CD14-positive monocyte (primary cell): Measurements from ENCODE around the gene HSD17B8. TPM values are rescaled to one million over a fixed set of nuclear protein-coding genes. Genes with fewer than 3 reads are reported as not detected.

Experiments
- DNase-seq, 3 donors: peaks; one replicate each; pipeline ENCODE4 v3.0.0-alpha.2; 2011 to 2022
- H2AFZ ChIP-seq: 2 replicates; pipeline ENCODE4 v1.6.0; 2012; ENCODE audit warnings: mild to moderate bottlenecking, low read depth, low read length, inconsistent platforms; ENCODE audit not compliant: insufficient read depth, poor library complexity, severe bottlenecking
- H3K27ac ChIP-seq, 2 donors: 1 replicate in 1 of 2; 2 replicates in 1 of 2; pipeline ENCODE4 v1.5.1; 2012 to 2013; ENCODE audit warnings: low read length in 2 of 2, control low read depth in 1 of 2, inconsistent platforms in 1 of 2, low read depth in 1 of 2, mild to moderate bottlenecking in 1 of 2
- H3K27me3 ChIP-seq, 2 donors: one replicate each; pipeline versions ENCODE4 v1.6.0 to v1.6.1; 2011 to 2013; ENCODE audit warnings: low read length in 2 of 2; ENCODE audit not compliant: control insufficient read depth in 2 of 2, insufficient read depth in 2 of 2
- H3K36me3 ChIP-seq, 2 donors: replicated peaks in 1 of 2; 1 replicate in 1 of 2; 2 replicates in 1 of 2; pipeline versions ENCODE4 v1.5.1 to v1.6.1; 2012 to 2013; ENCODE audit warnings: low read length in 2 of 2, control low read depth in 1 of 2, inconsistent platforms in 1 of 2, mild to moderate bottlenecking in 1 of 2; ENCODE audit not compliant: insufficient read depth in 2 of 2, control insufficient read depth in 1 of 2
- H3K4me1 ChIP-seq, 2 donors: 1 replicate in 1 of 2; 2 replicates in 1 of 2; pipeline versions ENCODE4 v1.5.1 to v1.6.1; 2012 to 2013; ENCODE audit warnings: low read length in 2 of 2, control low read depth in 1 of 2, inconsistent platforms in 1 of 2, mild to moderate bottlenecking in 1 of 2, moderate library complexity in 1 of 2; ENCODE audit not compliant: insufficient read depth in 2 of 2, control insufficient read depth in 1 of 2
- H3K4me2 ChIP-seq: replicated peaks from 2 replicates; pipeline ENCODE3; 2012; ENCODE audit warnings: low read length, moderate library complexity, mild to moderate bottlenecking; ENCODE audit not compliant: poor library complexity, severe bottlenecking; ENCODE audit errors: extremely low read depth
- H3K4me3 ChIP-seq, 3 experiments: fragments of 200-600 bp in 1 of 3; sonication (generic) in 1 of 3; replicated peaks in 1 of 3; 1 replicate in 2 of 3; 2 replicates in 1 of 3; pipeline ENCODE4 v1.5.1; 2011 to 2013; ENCODE audit warnings: low read length in 3 of 3, mild to moderate bottlenecking in 3 of 3, control low read depth in 2 of 3, low read depth in 2 of 3, inconsistent platforms in 1 of 3, moderate library complexity in 1 of 3
- H3K79me2 ChIP-seq: 2 replicates; pipeline ENCODE4 v1.6.0; 2012; ENCODE audit warnings: mild to moderate bottlenecking, control low read depth, inconsistent platforms, low read length, moderate library complexity; ENCODE audit not compliant: insufficient read depth
- H3K9ac ChIP-seq: 2 replicates; pipeline ENCODE4 v1.6.0; 2017; ENCODE audit warnings: low read length, mild to moderate bottlenecking; ENCODE audit not compliant: insufficient read depth, poor library complexity, severe bottlenecking
- H3K9me3 ChIP-seq, 2 donors: replicated peaks in 1 of 2; 1 replicate in 1 of 2; 2 replicates in 1 of 2; pipeline versions ENCODE4 v1.5.1 to v1.6.1; 2012 to 2013; ENCODE audit warnings: low read length in 2 of 2, control low read depth in 1 of 2; ENCODE audit not compliant: control insufficient read depth in 1 of 2, insufficient read depth in 1 of 2
- H4K20me1 ChIP-seq: 2 replicates; pipeline ENCODE4 v1.6.0; 2012; ENCODE audit warnings: mild to moderate bottlenecking, low read length, control low read depth, moderate library complexity; ENCODE audit not compliant: insufficient read depth
- H3K27ac Mint-ChIP-seq, 7 donors: one replicate each; pipeline ENCODE4 v1.8.0; 2020; ENCODE audit warnings: mild to moderate bottlenecking in 7 of 7, mixed read lengths in 7 of 7, moderate library complexity in 6 of 7, inconsistent platforms in 2 of 7
- H3K27me3 Mint-ChIP-seq, 3 donors: one replicate each; pipeline ENCODE4 v1.8.0; 2021 to 2022; ENCODE audit warnings: low read depth in 3 of 3, mild to moderate bottlenecking in 3 of 3, mixed read lengths in 3 of 3, moderate library complexity in 3 of 3, inconsistent platforms in 1 of 3
- H3K36me3 Mint-ChIP-seq, 2 donors: one replicate each; pipeline ENCODE4 v1.8.0; 2020; ENCODE audit warnings: mixed read lengths in 2 of 2, inconsistent platforms in 1 of 2, mild to moderate bottlenecking in 1 of 2
- H3K4me1 Mint-ChIP-seq: one replicate; pipeline ENCODE4 v1.8.0; 2020; ENCODE audit warnings: mild to moderate bottlenecking, mixed read lengths
- H3K4me3 Mint-ChIP-seq, 2 donors: one replicate each; pipeline ENCODE4 v1.8.0; 2020; ENCODE audit warnings: mild to moderate bottlenecking in 2 of 2, mixed read lengths in 2 of 2, moderate library complexity in 1 of 2
- H3K9me3 Mint-ChIP-seq, 7 donors: one replicate each; pipeline ENCODE4 v1.8.0; 2020 to 2022; ENCODE audit warnings: mixed read lengths in 7 of 7, mild to moderate bottlenecking in 6 of 7, moderate library complexity in 6 of 7, inconsistent platforms in 2 of 7
- WGBS: methylation state at CpG from one replicate; pipeline ENCODE4 v1.1.5; 2013; ENCODE audit warnings: missing lambda C conversion rate; ENCODE audit not compliant: insufficient coverage; 5-methylcytosine and 5-hydroxymethylcytosine counted together
- intact Hi-C, 2 donors: fragments of 100-400 bp; cut with micrococcal nuclease; formaldehyde crosslinking; loops; one replicate each; pipeline versions ENCODE4 v1.15.0 to v1.15.1; 2023
- polyA plus RNA-seq, 3 donors: library from polyadenylated mRNA; depleted of rRNA in 1 of 3; unstranded in 2 of 3; stranded (reverse) in 1 of 3; fragments of 300-500 nt in 2 of 3; fragments of >200 nt in 1 of 3; fragmentation: Illumina TruSeq in 2 of 3; gene quantifications; 1 replicate in 2 of 3; 2 replicates in 1 of 3; pipeline ENCODE4 v1.2.3, GENCODE V29; 2012 to 2021
- TF ChIP-seq, protein P1 (sequence below): fragments of 200-600 bp; IDR thresholded peaks from one replicate; pipeline ENCODE4 v1.8.0; 2022; ENCODE audit warnings: antibody characterized with exemption, mild to moderate bottlenecking

The HSD17B8 gene
- polyA plus RNA-seq, 3 donors: 3.8 to 10.6 (median 4.7) TPM

DNA sequence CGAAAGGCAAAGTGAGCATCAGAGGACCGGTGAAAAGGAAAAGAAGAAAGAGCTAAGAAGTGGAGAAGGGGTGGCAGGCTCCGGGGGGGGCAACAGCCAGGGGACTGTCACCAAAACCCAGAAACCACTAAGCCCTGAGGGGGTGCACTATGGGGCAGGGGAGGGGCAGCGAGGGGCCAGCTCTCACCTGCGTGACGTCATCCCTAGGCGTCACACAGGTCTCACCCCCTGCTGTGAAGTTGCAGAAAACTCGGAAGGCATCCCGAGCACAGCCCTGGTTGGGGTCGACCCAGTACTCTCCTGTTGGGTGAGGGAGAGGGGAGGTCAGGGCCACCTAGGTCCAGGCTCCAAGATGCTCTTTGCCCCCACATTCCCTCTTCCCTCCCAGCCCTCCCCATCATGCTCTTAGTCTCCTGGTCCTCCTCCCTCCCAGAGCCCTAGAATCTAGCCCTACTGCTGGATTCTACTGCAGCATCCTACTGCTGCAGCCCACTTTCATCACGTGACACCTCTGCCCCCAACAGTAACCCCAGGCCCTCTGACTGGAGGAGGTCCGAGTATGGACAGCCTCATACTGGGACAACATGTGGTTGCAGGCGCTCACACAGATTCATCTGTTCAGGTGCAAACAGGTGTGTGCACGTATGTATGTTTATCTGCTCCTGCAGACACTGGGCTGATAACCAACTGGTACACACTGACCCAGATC lies 39.6 kb upstream of the HSD17B8 start:
- Histone ChIP-seq H3K27me3 (no peaks in the 10 kb centered on the region), H4K20me1 (no peaks in the 10 kb centered on the region), H3K27ac (no peak overlapping the region), H2AFZ (no peak overlapping the region), H3K4me1 (peaks cover 17 to 24% of the 10 kb centered on the region in 2 donors), H3K79me2 (no peaks in the 10 kb centered on the region), H3K9ac (no peak overlapping the region), H3K4me2 (no peak overlapping the region), H3K9me3 (no peaks in the 10 kb centered on the region), H3K4me3 (no peak overlapping the region), H3K36me3 (no peaks in the 10 kb centered on the region)
- H3K36me3 Mint-ChIP-seq: no peaks in the 10 kb centered on the region
- TF ChIP-seq, protein P1, sequence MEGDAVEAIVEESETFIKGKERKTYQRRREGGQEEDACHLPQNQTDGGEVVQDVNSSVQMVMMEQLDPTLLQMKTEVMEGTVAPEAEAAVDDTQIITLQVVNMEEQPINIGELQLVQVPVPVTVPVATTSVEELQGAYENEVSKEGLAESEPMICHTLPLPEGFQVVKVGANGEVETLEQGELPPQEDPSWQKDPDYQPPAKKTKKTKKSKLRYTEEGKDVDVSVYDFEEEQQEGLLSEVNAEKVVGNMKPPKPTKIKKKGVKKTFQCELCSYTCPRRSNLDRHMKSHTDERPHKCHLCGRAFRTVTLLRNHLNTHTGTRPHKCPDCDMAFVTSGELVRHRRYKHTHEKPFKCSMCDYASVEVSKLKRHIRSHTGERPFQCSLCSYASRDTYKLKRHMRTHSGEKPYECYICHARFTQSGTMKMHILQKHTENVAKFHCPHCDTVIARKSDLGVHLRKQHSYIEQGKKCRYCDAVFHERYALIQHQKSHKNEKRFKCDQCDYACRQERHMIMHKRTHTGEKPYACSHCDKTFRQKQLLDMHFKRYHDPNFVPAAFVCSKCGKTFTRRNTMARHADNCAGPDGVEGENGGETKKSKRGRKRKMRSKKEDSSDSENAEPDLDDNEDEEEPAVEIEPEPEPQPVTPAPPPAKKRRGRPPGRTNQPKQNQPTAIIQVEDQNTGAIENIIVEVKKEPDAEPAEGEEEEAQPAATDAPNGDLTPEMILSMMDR: no peak
- no peak overlapping the region for H3K4me3 Mint-ChIP-seq
- intact Hi-C loops: loop anchor here (5.0 to 10.0 kb wide), 2 partner anchors 80 to 82 kb away; no protein-coding TSS in a partner anchor
- no peak overlapping the region for H3K27ac Mint-ChIP-seq
- no peaks in the 10 kb centered on the region for H3K9me3 Mint-ChIP-seq
- H3K4me1 Mint-ChIP-seq: peaks cover 23% of the 10 kb centered on the region
- no peak for DNase-seq
- peaks cover 16 to 21% (median 16%) of the 10 kb centered on the region in 3 donors for H3K27me3 Mint-ChIP-seq
- WGBS: 90% methylated on average over 8 of the region's 14 CpGs

DNA sequence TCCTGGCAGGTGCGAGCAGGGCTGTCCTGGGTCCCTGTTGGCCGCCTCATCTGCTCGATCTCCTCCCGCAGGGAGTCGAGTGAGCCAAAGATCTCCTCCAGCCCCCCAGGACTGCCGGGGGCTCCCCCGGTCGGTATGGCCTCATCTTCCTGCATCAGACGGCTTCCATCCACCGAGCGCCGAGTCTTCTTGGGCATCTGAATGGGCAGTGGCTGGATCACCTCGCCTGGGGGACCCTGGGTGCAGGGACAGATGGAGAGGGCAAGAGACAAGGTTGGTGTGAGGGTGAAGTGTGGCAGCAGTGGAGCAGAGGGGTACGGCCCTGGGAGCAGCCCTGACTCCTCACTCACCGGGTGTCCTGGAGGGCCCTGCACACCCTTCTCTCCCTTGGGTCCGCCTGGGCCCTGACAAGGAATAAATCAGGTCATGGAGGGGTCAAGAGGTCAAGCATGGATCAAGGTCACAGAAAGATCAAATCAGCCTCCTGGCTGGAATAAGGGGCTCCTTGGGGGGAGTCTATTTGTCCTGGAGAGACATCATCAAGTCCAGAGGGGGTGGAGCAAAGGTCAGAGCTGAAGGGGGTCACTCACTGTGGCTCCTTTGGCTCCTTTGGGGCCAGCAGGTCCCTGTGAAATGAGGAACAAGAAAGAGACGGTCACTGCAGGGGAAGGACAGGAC lies 38.7 kb upstream of the HSD17B8 start:
- no peak overlapping the region for H3K27ac Mint-ChIP-seq
- Histone ChIP-seq H3K9me3 (no peaks in the 10 kb centered on the region), H3K4me1 (peaks cover 14 to 18% of the 10 kb centered on the region in 2 donors), H3K4me3 (no peak overlapping the region), H3K4me2 (no peak overlapping the region), H3K9ac (no peak overlapping the region), H3K27me3 (no peaks in the 10 kb centered on the region), H3K79me2 (no peaks in the 10 kb centered on the region), H3K27ac (no peak overlapping the region), H3K36me3 (no peaks in the 10 kb centered on the region), H2AFZ (no peak overlapping the region), H4K20me1 (no peaks in the 10 kb centered on the region)
- intact Hi-C loops: loop anchor here in 1 of 2 donors (10.0 kb wide), 1 partner anchor 79 kb away; no protein-coding TSS in a partner anchor
- H3K4me3 Mint-ChIP-seq: no peak overlapping the region
- WGBS: 87% methylated on average over 14 of the region's 17 CpGs
- peaks cover 16 to 21% (median 16%) of the 10 kb centered on the region in 3 donors for H3K27me3 Mint-ChIP-seq
- TF ChIP-seq, protein P1: no peak
- DNase-seq: no peak
- peaks cover 18% of the 10 kb centered on the region for H3K4me1 Mint-ChIP-seq
- H3K9me3 Mint-ChIP-seq: no peaks in the 10 kb centered on the region
- no peaks in the 10 kb centered on the region for H3K36me3 Mint-ChIP-seq
